CD14-positive monocyte (primary cell): ENCODE measurements around the gene WHRN. TPM values are rescaled to one million over a fixed set of nuclear protein-coding genes. Genes with fewer than 3 reads are reported as not detected.

Experiments
- DNase-seq, 3 donors: peaks; one replicate each; pipeline ENCODE4 v3.0.0-alpha.2; 2011 to 2022
- H2AFZ ChIP-seq: 2 replicates; pipeline ENCODE4 v1.6.0; 2012; ENCODE audit warnings: mild to moderate bottlenecking, low read depth, low read length, inconsistent platforms; ENCODE audit not compliant: insufficient read depth, poor library complexity, severe bottlenecking
- H3K27ac ChIP-seq, 2 donors: 1 replicate in 1 of 2; 2 replicates in 1 of 2; pipeline ENCODE4 v1.5.1; 2012 to 2013; ENCODE audit warnings: low read length in 2 of 2, control low read depth in 1 of 2, inconsistent platforms in 1 of 2, low read depth in 1 of 2, mild to moderate bottlenecking in 1 of 2
- H3K27me3 ChIP-seq, 2 donors: one replicate each; pipeline versions ENCODE4 v1.6.0 to v1.6.1; 2011 to 2013; ENCODE audit warnings: low read length in 2 of 2; ENCODE audit not compliant: control insufficient read depth in 2 of 2, insufficient read depth in 2 of 2
- H3K36me3 ChIP-seq, 2 donors: replicated peaks in 1 of 2; 1 replicate in 1 of 2; 2 replicates in 1 of 2; pipeline versions ENCODE4 v1.5.1 to v1.6.1; 2012 to 2013; ENCODE audit warnings: low read length in 2 of 2, control low read depth in 1 of 2, inconsistent platforms in 1 of 2, mild to moderate bottlenecking in 1 of 2; ENCODE audit not compliant: insufficient read depth in 2 of 2, control insufficient read depth in 1 of 2
- H3K4me1 ChIP-seq, 2 donors: 1 replicate in 1 of 2; 2 replicates in 1 of 2; pipeline versions ENCODE4 v1.5.1 to v1.6.1; 2012 to 2013; ENCODE audit warnings: low read length in 2 of 2, control low read depth in 1 of 2, inconsistent platforms in 1 of 2, mild to moderate bottlenecking in 1 of 2, moderate library complexity in 1 of 2; ENCODE audit not compliant: insufficient read depth in 2 of 2, control insufficient read depth in 1 of 2
- H3K4me2 ChIP-seq: replicated peaks from 2 replicates; pipeline ENCODE3; 2012; ENCODE audit warnings: low read length, moderate library complexity, mild to moderate bottlenecking; ENCODE audit not compliant: poor library complexity, severe bottlenecking; ENCODE audit errors: extremely low read depth
- H3K4me3 ChIP-seq, 3 experiments: fragments of 200-600 bp in 1 of 3; sonication (generic) in 1 of 3; replicated peaks in 1 of 3; 1 replicate in 2 of 3; 2 replicates in 1 of 3; pipeline ENCODE4 v1.5.1; 2011 to 2013; ENCODE audit warnings: low read length in 3 of 3, mild to moderate bottlenecking in 3 of 3, control low read depth in 2 of 3, low read depth in 2 of 3, inconsistent platforms in 1 of 3, moderate library complexity in 1 of 3
- H3K79me2 ChIP-seq: 2 replicates; pipeline ENCODE4 v1.6.0; 2012; ENCODE audit warnings: mild to moderate bottlenecking, control low read depth, inconsistent platforms, low read length, moderate library complexity; ENCODE audit not compliant: insufficient read depth
- H3K9ac ChIP-seq: 2 replicates; pipeline ENCODE4 v1.6.0; 2017; ENCODE audit warnings: low read length, mild to moderate bottlenecking; ENCODE audit not compliant: insufficient read depth, poor library complexity, severe bottlenecking
- H3K9me3 ChIP-seq, 2 donors: replicated peaks in 1 of 2; 1 replicate in 1 of 2; 2 replicates in 1 of 2; pipeline versions ENCODE4 v1.5.1 to v1.6.1; 2012 to 2013; ENCODE audit warnings: low read length in 2 of 2, control low read depth in 1 of 2; ENCODE audit not compliant: control insufficient read depth in 1 of 2, insufficient read depth in 1 of 2
- H4K20me1 ChIP-seq: 2 replicates; pipeline ENCODE4 v1.6.0; 2012; ENCODE audit warnings: mild to moderate bottlenecking, low read length, control low read depth, moderate library complexity; ENCODE audit not compliant: insufficient read depth
- H3K27ac Mint-ChIP-seq, 7 donors: one replicate each; pipeline ENCODE4 v1.8.0; 2020; ENCODE audit warnings: mild to moderate bottlenecking in 7 of 7, mixed read lengths in 7 of 7, moderate library complexity in 6 of 7, inconsistent platforms in 2 of 7
- H3K27me3 Mint-ChIP-seq, 3 donors: one replicate each; pipeline ENCODE4 v1.8.0; 2021 to 2022; ENCODE audit warnings: low read depth in 3 of 3, mild to moderate bottlenecking in 3 of 3, mixed read lengths in 3 of 3, moderate library complexity in 3 of 3, inconsistent platforms in 1 of 3
- H3K36me3 Mint-ChIP-seq, 2 donors: one replicate each; pipeline ENCODE4 v1.8.0; 2020; ENCODE audit warnings: mixed read lengths in 2 of 2, inconsistent platforms in 1 of 2, mild to moderate bottlenecking in 1 of 2
- H3K4me1 Mint-ChIP-seq: one replicate; pipeline ENCODE4 v1.8.0; 2020; ENCODE audit warnings: mild to moderate bottlenecking, mixed read lengths
- H3K4me3 Mint-ChIP-seq, 2 donors: one replicate each; pipeline ENCODE4 v1.8.0; 2020; ENCODE audit warnings: mild to moderate bottlenecking in 2 of 2, mixed read lengths in 2 of 2, moderate library complexity in 1 of 2
- H3K9me3 Mint-ChIP-seq, 7 donors: one replicate each; pipeline ENCODE4 v1.8.0; 2020 to 2022; ENCODE audit warnings: mixed read lengths in 7 of 7, mild to moderate bottlenecking in 6 of 7, moderate library complexity in 6 of 7, inconsistent platforms in 2 of 7
- WGBS: methylation state at CpG from one replicate; pipeline ENCODE4 v1.1.5; 2013; ENCODE audit warnings: missing lambda C conversion rate; ENCODE audit not compliant: insufficient coverage; 5-methylcytosine and 5-hydroxymethylcytosine counted together
- intact Hi-C, 2 donors: fragments of 100-400 bp; cut with micrococcal nuclease; formaldehyde crosslinking; loops; one replicate each; pipeline versions ENCODE4 v1.15.0 to v1.15.1; 2023
- polyA plus RNA-seq, 3 donors: library from polyadenylated mRNA; depleted of rRNA in 1 of 3; unstranded in 2 of 3; stranded (reverse) in 1 of 3; fragments of 300-500 nt in 2 of 3; fragments of >200 nt in 1 of 3; fragmentation: Illumina TruSeq in 2 of 3; gene quantifications; 1 replicate in 2 of 3; 2 replicates in 1 of 3; pipeline ENCODE4 v1.2.3, GENCODE V29; 2012 to 2021
- TF ChIP-seq, protein P1 (sequence below): fragments of 200-600 bp; IDR thresholded peaks from one replicate; pipeline ENCODE4 v1.8.0; 2022; ENCODE audit warnings: antibody characterized with exemption, mild to moderate bottlenecking

Gene WHRN
- polyA plus RNA-seq, 3 donors, result 0.13 to 0.59 (median 0.30) TPM

DNA sequence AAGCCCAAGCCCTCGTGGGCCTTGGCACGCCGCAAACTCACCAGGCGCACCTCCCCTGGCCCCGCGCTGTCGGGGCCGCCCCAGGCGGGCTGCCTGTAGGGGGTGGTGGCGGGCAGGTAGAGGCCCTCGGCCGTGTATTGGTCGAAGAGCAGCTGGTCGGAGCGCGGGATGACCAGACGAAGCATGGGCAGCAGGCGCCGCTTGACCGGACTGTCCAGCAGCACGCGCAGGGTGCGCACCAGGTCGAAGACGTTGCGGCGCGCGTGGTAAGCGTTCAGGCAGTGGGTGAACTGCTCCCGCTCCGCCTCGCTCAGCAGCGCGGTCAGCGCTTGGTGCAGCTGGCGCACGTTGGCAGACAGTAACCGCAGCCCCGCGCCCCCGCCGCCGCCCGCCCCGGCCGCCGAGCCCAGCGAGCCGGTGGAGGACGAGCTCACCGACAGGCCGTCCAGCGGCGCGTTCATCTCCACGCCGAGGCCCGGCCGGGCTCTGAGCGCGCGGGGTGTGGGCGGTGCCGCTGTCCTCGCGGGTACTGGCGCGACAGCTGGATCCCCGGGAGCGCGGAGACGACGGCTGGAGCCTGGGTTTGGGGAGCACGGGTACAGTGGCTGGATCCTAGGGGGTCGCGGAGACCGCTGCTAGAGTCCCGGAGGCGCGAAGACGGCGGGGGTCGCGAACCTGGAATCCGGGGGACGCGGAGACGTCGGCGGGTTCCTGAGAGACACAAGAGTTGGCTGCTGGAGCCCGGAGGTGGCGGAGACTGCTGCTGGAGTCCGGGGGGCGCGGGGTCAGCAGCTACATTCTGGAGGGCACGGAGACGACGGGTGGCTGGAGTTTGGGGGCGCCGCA lies 709 bp downstream of the WHRN start:
- no peaks in the 10 kb centered on the region for H3K79me2 ChIP-seq
- H3K4me2 ChIP-seq, result peak overlapping the region; percentile 73
- H3K9ac ChIP-seq, result peak overlapping the region; percentile 54
- peak overlapping the region; percentile 76 for H2AFZ ChIP-seq
- DNase-seq, result peak; percentile 15 to 25 (median 23)
- H3K9me3 Mint-ChIP-seq, result peaks cover 0 to 17% (median 5%) of the 10 kb centered on the region in 7 donors
- H3K36me3 Mint-ChIP-seq, result peaks cover 3 to 4% of the 10 kb centered on the region in 2 donors
- peak overlapping the region in 6 of 7 donors; percentile 23 to 86 (median 78) for H3K27ac Mint-ChIP-seq
- peak overlapping the region; percentile 31 to 73 (median 43) for H3K4me3 ChIP-seq
- 12% methylated on average over 101 of the region's 101 CpGs for WGBS
- intact Hi-C loops, result loop anchor here in 1 of 2 donors (5.0 kb wide), 1 partner anchor 83 kb away; the partner anchor contains the start of gene ATP6V1G1
- H3K4me1 ChIP-seq, result peaks cover 16 to 20% of the 10 kb centered on the region in 2 donors
- no peaks in the 10 kb centered on the region for H3K36me3 ChIP-seq
- H3K4me1 Mint-ChIP-seq, result peaks cover 10% of the 10 kb centered on the region
- H3K4me3 Mint-ChIP-seq, result peak overlapping the region; percentile 80 to 89
- TF ChIP-seq, protein P1, sequence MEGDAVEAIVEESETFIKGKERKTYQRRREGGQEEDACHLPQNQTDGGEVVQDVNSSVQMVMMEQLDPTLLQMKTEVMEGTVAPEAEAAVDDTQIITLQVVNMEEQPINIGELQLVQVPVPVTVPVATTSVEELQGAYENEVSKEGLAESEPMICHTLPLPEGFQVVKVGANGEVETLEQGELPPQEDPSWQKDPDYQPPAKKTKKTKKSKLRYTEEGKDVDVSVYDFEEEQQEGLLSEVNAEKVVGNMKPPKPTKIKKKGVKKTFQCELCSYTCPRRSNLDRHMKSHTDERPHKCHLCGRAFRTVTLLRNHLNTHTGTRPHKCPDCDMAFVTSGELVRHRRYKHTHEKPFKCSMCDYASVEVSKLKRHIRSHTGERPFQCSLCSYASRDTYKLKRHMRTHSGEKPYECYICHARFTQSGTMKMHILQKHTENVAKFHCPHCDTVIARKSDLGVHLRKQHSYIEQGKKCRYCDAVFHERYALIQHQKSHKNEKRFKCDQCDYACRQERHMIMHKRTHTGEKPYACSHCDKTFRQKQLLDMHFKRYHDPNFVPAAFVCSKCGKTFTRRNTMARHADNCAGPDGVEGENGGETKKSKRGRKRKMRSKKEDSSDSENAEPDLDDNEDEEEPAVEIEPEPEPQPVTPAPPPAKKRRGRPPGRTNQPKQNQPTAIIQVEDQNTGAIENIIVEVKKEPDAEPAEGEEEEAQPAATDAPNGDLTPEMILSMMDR, result peak; percentile 44
- peaks cover 0 to 7% of the 10 kb centered on the region in 2 donors for H3K9me3 ChIP-seq
- peaks cover 38 to 80% of the 10 kb centered on the region in 2 donors for H3K27me3 ChIP-seq
- H4K20me1 ChIP-seq, result no peaks in the 10 kb centered on the region
- peaks cover 55 to 76% (median 67%) of the 10 kb centered on the region in 3 donors for H3K27me3 Mint-ChIP-seq
- H3K27ac ChIP-seq, result no peak overlapping the region

DNA sequence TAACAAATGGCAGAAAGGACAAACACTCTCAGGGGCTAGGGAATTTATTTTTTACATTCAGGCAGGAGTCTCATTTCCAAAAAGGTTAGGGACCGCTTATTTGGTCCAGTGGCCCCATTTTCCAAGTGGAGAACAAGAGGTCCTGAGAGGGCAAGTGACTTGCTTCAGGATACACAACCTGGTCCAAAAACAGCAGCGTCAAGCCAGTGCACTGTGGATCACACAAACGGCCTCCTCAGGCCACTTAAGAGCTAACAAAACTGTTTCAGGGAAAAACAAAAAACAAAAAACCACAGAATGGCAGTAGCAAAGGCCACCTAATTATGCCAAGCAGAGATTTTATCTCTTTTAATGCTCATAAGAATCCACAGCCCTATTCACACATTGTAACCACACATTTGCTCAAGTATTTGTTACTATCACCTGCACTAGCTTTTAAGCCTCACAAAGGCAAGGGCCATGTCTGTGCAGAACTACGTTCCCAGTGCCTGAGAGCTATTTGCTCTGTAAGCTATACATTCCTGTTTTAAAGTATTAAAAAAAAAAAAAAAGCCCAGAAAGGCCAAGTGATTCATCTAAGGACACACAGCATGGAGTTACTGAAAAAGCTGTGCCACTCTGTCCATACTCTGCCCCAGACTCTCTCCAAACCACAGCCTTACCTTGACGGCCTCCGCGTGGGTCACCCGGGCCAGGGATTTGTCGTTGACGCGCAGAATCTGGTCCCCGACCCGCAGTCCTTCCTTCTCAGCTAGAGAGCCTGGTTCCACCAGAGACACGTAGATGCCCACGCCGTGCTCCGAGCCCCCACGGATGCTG lies 1.5 kb downstream of the WHRN start:
- DNase-seq, result no peak
- Histone ChIP-seq H3K4me2 (peak overlapping the region; percentile 73), H4K20me1 (no peaks in the 10 kb centered on the region), H3K4me3 (peak overlapping the region in 1 of 3 experiments; percentile 73), H3K36me3 (no peaks in the 10 kb centered on the region), H3K27me3 (peaks cover 38 to 73% of the 10 kb centered on the region in 2 donors), H3K4me1 (peaks cover 16 to 20% of the 10 kb centered on the region in 2 donors), H2AFZ (peak overlapping the region; percentile 76), H3K9me3 (peaks cover 0 to 7% of the 10 kb centered on the region in 2 donors), H3K79me2 (no peaks in the 10 kb centered on the region), H3K9ac (no peak overlapping the region), H3K27ac (no peak overlapping the region)
- Mint-ChIP-seq H3K36me3 (peaks cover 3 to 4% of the 10 kb centered on the region in 2 donors), H3K4me3 (peak overlapping the region; percentile 67 to 78), H3K9me3 (peaks cover 0 to 17% (median 5%) of the 10 kb centered on the region in 7 donors), H3K27me3 (peaks cover 55 to 74% (median 67%) of the 10 kb centered on the region in 3 donors), H3K27ac (no peak overlapping the region), H3K4me1 (peaks cover 10% of the 10 kb centered on the region)
- TF ChIP-seq, protein P1, result no peak
- WGBS, result 77% methylated on average over 16 of the region's 18 CpGs
- intact Hi-C loops, result no loop called here
